HepG2 (cell line): Measurements from ENCODE around the gene DNAJC7. TPM values are rescaled to one million over a fixed set of nuclear protein-coding genes. Genes with fewer than 3 reads are reported as not detected.

ENCODE experiments used
- ATAC-seq: fragments of 200-7000 bp; cut with Tn5 transposase; 3 replicates; pipeline ENCODE4 v1.9.1; 2020; ENCODE audit warnings: mild to moderate bottlenecking, moderate library complexity
- BruUV-seq: library from RNA; stranded (reverse); fragments of 400-500 nt; replicated peaks from 2 replicates; lab custom pipeline; 2021; lab: Mats Ljungman, UMichigan
- CTCF ChIA-PET: fragments of 300-600 bp; formaldehyde crosslinking; extraction: SDS; loops from one replicate; lab custom pipeline; 2021; ENCODE audit warnings: low total read pairs, inconsistent platforms, low intra/inter-chr PET ratio; lab: Yijun Ruan, JAX
- POLR2A ChIA-PET: fragments of 350-600 bp; sonication (Branson Sonifier 250); formaldehyde crosslinking; loops from one replicate; lab custom pipeline; 2020; ENCODE audit warnings: antibody characterized with exemption, inconsistent platforms; lab: Yijun Ruan, JAX
- DNase-seq: peaks from one replicate; pipeline ENCODE4 v3.0.0-alpha.2; 2015; ENCODE audit warnings: low spot score
- FAIRE-seq: peaks from 3 replicates; lab custom pipeline; 2011; peaks lifted over from hg19 to GRCh38; lab: Jason Lieb, UNC
- H2AFZ ChIP-seq: one replicate; pipeline ENCODE4 v1.6.1; 2011; ENCODE audit warnings: low read length, inconsistent platforms
- H3K27ac ChIP-seq: fragments of 300-600 bp; 3 replicates; pipeline ENCODE4 v1.8.0; 2011; ENCODE audit warnings: mixed run types, mild to moderate bottlenecking, mixed read lengths, low read length, inconsistent platforms; ENCODE audit not compliant: insufficient read depth; ENCODE audit errors: extremely low read length
- H3K27me3 ChIP-seq, 2 experiments: fragments of 200-600 bp in 1 of 2; 2 replicates in 1 of 2; 3 replicates in 1 of 2; pipeline versions ENCODE4 v1.6.0 to v1.8.0; 2011; ENCODE audit warnings: low read length in 2 of 2, mild to moderate bottlenecking in 2 of 2, moderate library complexity in 2 of 2, inconsistent platforms in 1 of 2; ENCODE audit not compliant: insufficient read depth in 2 of 2, control insufficient read depth in 1 of 2
- H3K36me3 ChIP-seq, 2 experiments: fragments of 200-600 bp in 1 of 2; replicated peaks in 1 of 2; 2 replicates in 1 of 2; 3 replicates in 1 of 2; pipeline versions ENCODE4 v1.5.1 to v1.8.0; 2011; ENCODE audit warnings: low read length in 2 of 2, inconsistent platforms in 1 of 2; ENCODE audit not compliant: insufficient read depth in 2 of 2, control insufficient read depth in 1 of 2
- H3K4me1 ChIP-seq: 2 replicates; pipeline ENCODE4 v1.5.1; 2012; ENCODE audit warnings: low read length, inconsistent platforms; ENCODE audit not compliant: insufficient read depth
- H3K4me2 ChIP-seq: 2 replicates; pipeline ENCODE4 v1.6.0; 2011; ENCODE audit warnings: low read depth, low read length, inconsistent platforms
- H3K4me3 ChIP-seq, 3 experiments: fragments of 200-600 bp in 1 of 3; sonication (generic), shearing (Covaris generic) in 1 of 3; replicated peaks in 1 of 3; 2 replicates each; pipeline ENCODE4 v1.5.1; 2011 to 2016; ENCODE audit warnings: low read length in 3 of 3, inconsistent platforms in 2 of 3, low read depth in 2 of 3, mild to moderate bottlenecking in 2 of 3, control low read depth in 1 of 3, mixed read lengths in 1 of 3; ENCODE audit not compliant: insufficient read depth in 1 of 3
- H3K79me2 ChIP-seq: one replicate; pipeline ENCODE4 v1.6.1; 2011; ENCODE audit warnings: low read length, inconsistent platforms; ENCODE audit not compliant: insufficient read depth
- H3K9ac ChIP-seq: 2 replicates; pipeline ENCODE4 v1.6.0; 2011; ENCODE audit warnings: mild to moderate bottlenecking, low read depth, low read length, inconsistent platforms; ENCODE audit not compliant: insufficient read depth
- H3K9me3 ChIP-seq: 2 replicates; pipeline ENCODE4 v1.5.1; 2012; ENCODE audit warnings: mild to moderate bottlenecking, low read length
- H4K20me1 ChIP-seq: 2 replicates; pipeline ENCODE4 v1.6.0; 2011; ENCODE audit warnings: inconsistent platforms, mild to moderate bottlenecking, low read length, moderate library complexity; ENCODE audit not compliant: insufficient read depth
- ZC3H13 ChIP-seq: sonication (generic); formaldehyde crosslinking; IDR thresholded peaks from 2 replicates; pipeline ENCODE4 v1.8.1; 2023; ENCODE audit warnings: mild to moderate bottlenecking, missing genetic modification reagents, moderate library complexity
- ZNF234 ChIP-seq: sonication (generic); formaldehyde crosslinking; conservative IDR thresholded peaks from 2 replicates; pipeline ENCODE4 v1.5.1; 2020; ENCODE audit warnings: mild to moderate bottlenecking, missing genetic modification reagents
- ZNF687 ChIP-seq: sonication (generic); formaldehyde crosslinking; IDR thresholded peaks from 2 replicates; pipeline ENCODE4 v1.5.1; 2020; ENCODE audit warnings: mild to moderate bottlenecking, missing genetic modification reagents, moderate library complexity
- WGBS: methylation state at CpG from one replicate; pipeline ENCODE4 v1.1.6; 2017; ENCODE audit warnings: low lambda C conversion rate; 5-methylcytosine and 5-hydroxymethylcytosine counted together
- in situ Hi-C: cut with HindIII; loops from 2 replicates; pipeline ENCODE4 v1.10.0; 2017; ENCODE audit warnings: low pct_unique_long_range_greater_than_20kb; ENCODE audit not compliant: extremely low pct_ligation_motif_present
- intact Hi-C: fragments of 100-400 bp; cut with micrococcal nuclease; formaldehyde crosslinking; loops from one replicate; pipeline ENCODE4 v1.10.0; 2022; ENCODE audit not compliant: unreplicated experiment
- polyA plus RNA-seq, 8 experiments: library from polyadenylated mRNA; depleted of rRNA in 3 of 8; stranded (reverse) in 7 of 8; unstranded in 1 of 8; fragments of >200 nt; fragmentation: Illumina TruSeq in 4 of 8; extraction: Trizol in 4 of 8; gene quantifications; 2 replicates each; pipeline versions ENCODE4 v1.2.1 to v1.2.3, GENCODE V29; 2011 to 2016; ENCODE audit warnings: low read depth in 4 of 8, missing spikeins in 1 of 8, mixed read lengths in 1 of 8; ENCODE audit not compliant: insufficient read depth in 1 of 8
- total RNA-seq, 5 experiments: library from RNA; depleted of rRNA; stranded (reverse); fragments of >200 nt; fragmentation: Illumina TruSeq; extraction: Trizol; gene quantifications; 2 replicates each; pipeline ENCODE4 v1.2.3, GENCODE V29; 2016; ENCODE audit warnings: low read depth in 1 of 5

The DNAJC7 gene
- total and polyA plus RNA-seq, 2 of the 13 experiments (the other 11 are each of a cell fraction or from before 2014, with no cell fraction given): 47.7 to 132 TPM

- in situ Hi-C loops: loop anchor here (5.0 kb wide), 1 partner anchor 86 kb away; the partner anchor contains the start of gene DHX58
- no peak for TF ChIP-seq ZNF687 (CRISPR knock-in tag)
- no peak for TF ChIP-seq ZNF234 (CRISPR knock-in tag)
- TF ChIP-seq ZC3H13 (CRISPR knock-in tag): 0 out of 2 replicates have a peak, but pooled peaks have one; percentile 48
- intact Hi-C loops: loop anchor here (2.0 kb wide), 2 partner anchors 41 to 91 kb away; no protein-coding TSS in a partner anchor
- Histone ChIP-seq H3K4me3 (no peak overlapping the region), H3K27me3 (no peaks in the 10 kb centered on the region), H2AFZ (no peak overlapping the region), H3K79me2 (peaks cover 8% of the 10 kb centered on the region), H3K9ac (no peak overlapping the region), H3K9me3 (no peaks in the 10 kb centered on the region), H3K4me2 (no peak overlapping the region), H3K4me1 (peaks cover 57% of the 10 kb centered on the region), H3K36me3 (peaks cover 9 to 27% of the 10 kb centered on the region in 2 experiments), H3K27ac (no peak overlapping the region), H4K20me1 (no peaks in the 10 kb centered on the region)
- no TSS peak for BruUV-seq
- CTCF ChIA-PET: interaction anchor here (1.2 to 2.3 kb wide), 3 partner anchors 24 to 76 kb away, joined by 5 to 16 read pairs (median 8); partner anchors contain the start of gene C17orf113
- FAIRE-seq (no peak), DNase-seq (no peak), ATAC-seq (no peak)
- WGBS: 99% methylated on average over 3 of the region's 3 CpGs
- POLR2A ChIA-PET: interaction anchor here (1.1 to 5.1 kb wide), 8 partner anchors 9 to 338 kb away, joined by 3 to 35 read pairs (median 4); partner anchors contain the start of genes CNP, DHX58 and DNAJC7
Measured at GRCh38 chr17:42025936-42026335, 8.7 kb upstream of the DNAJC7 start.
